Superior temporal gyrus (tissue), 1 donor: ENCODE measurements around the gene MARS2.
"Not testable (repeated sequence)": the region's sequence is repeated elsewhere in the genome, so short reads cannot be mapped to it uniquely, and the experiment has no call there.

Experiments used
- DNase-seq: peaks from one replicate; pipeline ENCODE4 v3.0.0-alpha.2; 2016; ENCODE audit errors: extremely low spot score

MARS2 gene

GRCh38 chr2:197705121-197705911 lies at the start of gene MARS2:
Gene MARS2 (plus strand): TSS chr2:197705369. CDS start chr2:197705406, 37 bp downstream.
- DNase-seq, result peak; percentile 93

- no peak for DNase-seq
These were observed 47.6 kb upstream of the MARS2 start for GRCh38 chr2:197657562-197657961.

GRCh38 chr2:197661626-197662025 lies 43.5 kb upstream of the MARS2 start:
- no peak for DNase-seq

GRCh38 chr2:197666277-197666676 lies 38.9 kb upstream of the MARS2 start:
- DNase-seq, result no peak

GRCh38 chr2:197668296-197668695 lies 36.9 kb upstream of the MARS2 start:
- DNase-seq, result no peak

- DNase-seq, result no peak
These were observed 36.1 kb upstream of the MARS2 start for GRCh38 chr2:197669077-197669476.

GRCh38 chr2:197672371-197672893 lies 32.7 kb upstream of the MARS2 start:
- no peak for DNase-seq

- DNase-seq, result peak; percentile 57
These were observed 32.1 kb upstream of the MARS2 start for GRCh38 chr2:197673106-197673505.

GRCh38 chr2:197673606-197674005 lies 31.6 kb upstream of the MARS2 start:
- peak; percentile 69 for DNase-seq

- DNase-seq, result peak; percentile 78
These were observed 31.1 kb upstream of the MARS2 start for GRCh38 chr2:197674060-197674459.

- DNase-seq, result peak; percentile 89
These were observed 30.6 kb upstream of the MARS2 start for GRCh38 chr2:197674591-197674990.

- peak; percentile 63 for DNase-seq
These were observed 29.9 kb upstream of the MARS2 start, which contains the start of gene RFTN2 for GRCh38 chr2:197675246-197675645. Gene RFTN2 (minus strand): TSS chr2:197675587. CDS start chr2:197675458, 129 bp downstream.

GRCh38 chr2:197675711-197676188 lies 29.4 kb upstream of the MARS2 start:
- peak; percentile 84 for DNase-seq

GRCh38 chr2:197677056-197677455 lies 28.1 kb upstream of the MARS2 start:
- no peak for DNase-seq

- no peak for DNase-seq
These were observed 27.7 kb upstream of the MARS2 start for GRCh38 chr2:197677483-197677882.

- DNase-seq, result not testable (repeated sequence)
These were observed 10.0 kb upstream of the MARS2 start for GRCh38 chr2:197695206-197695605.

GRCh38 chr2:197695971-197696370 lies 9.2 kb upstream of the MARS2 start:
- DNase-seq, result not testable (repeated sequence)

- DNase-seq, result not testable (repeated sequence)
These were observed 8.6 kb upstream of the MARS2 start for GRCh38 chr2:197696571-197696970.

GRCh38 chr2:197699724-197700123 lies 5.4 kb upstream of the MARS2 start:
- not testable (repeated sequence) for DNase-seq

- DNase-seq, result no peak
These were observed 4.2 kb upstream of the MARS2 start for GRCh38 chr2:197700960-197701359.

- DNase-seq, result no peak
These were observed 592 bp upstream of the MARS2 start for GRCh38 chr2:197704434-197705120.
